HG03460 (cell line): ENCODE results near the gene PPIB.

Experiments used
- ATAC-seq: cut with Tn5 transposase; IDR thresholded peaks from one replicate; pipeline ENCODE4 v1.9.1; 2021; ENCODE audit not compliant: unreplicated experiment

The PPIB gene

DNA sequence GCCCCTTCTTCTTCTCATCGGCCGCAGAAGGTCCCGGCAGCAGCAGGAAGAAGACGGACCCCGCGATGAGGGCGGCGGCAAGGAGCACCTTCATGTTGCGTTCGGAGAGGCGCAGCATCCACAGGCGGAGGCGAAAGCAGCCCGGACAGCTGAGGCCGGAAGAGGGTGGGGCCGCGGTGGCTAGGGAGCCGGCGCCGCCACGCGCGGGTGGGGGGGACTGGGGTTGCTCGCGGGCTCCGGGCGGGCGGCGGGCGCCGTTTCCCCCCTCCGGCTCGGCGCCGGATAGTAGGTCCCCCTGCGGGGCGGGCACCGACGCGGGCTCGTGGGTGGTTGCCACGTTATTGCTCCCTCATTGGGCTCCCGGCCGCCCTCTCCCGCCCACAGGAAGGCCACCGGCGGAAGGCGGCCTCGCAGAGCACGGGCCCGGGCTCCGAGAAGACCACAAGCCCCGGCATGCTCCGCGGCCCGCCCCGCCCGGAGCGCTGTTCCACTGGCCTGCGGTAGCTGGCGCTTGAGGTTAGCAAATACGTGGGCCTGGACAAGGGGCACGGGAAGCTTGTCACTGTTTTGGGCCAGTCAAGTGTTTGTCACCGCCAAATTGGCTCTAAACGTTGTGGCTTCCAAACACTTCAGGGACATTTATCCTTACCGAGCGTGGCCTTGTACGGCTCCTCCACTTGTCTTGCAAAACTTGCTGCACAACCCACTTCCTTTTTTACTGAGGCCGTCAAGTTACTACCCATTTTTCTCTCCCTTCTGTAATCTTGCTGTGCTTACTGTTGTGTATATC is at the start of gene PPIB:
Gene PPIB (minus strand): TSS at position 154 of the 790 bp plus-strand sequence. CDS start 36 bp downstream, at position 118.
- peak; percentile 91 for ATAC-seq

DNA sequence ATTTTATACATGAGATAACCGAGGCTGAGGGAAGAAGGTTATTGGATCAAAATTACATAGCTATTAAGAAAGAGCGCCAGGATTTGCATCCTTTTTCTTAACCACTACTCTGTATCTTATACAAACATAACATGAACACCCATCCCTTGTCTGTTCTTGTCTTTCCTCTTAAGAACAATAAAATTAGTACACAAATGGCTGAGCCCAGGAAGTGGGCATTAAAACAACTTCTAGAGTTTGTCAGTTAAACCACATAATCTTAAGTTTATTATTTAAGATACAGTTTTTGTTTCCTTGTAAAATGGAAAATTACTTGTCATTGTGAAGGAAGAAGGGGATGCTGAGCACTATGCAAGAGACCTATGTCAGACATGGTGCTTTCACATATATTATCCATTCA is 48.9 kb upstream of the PPIB start:
- no peak for ATAC-seq

DNA sequence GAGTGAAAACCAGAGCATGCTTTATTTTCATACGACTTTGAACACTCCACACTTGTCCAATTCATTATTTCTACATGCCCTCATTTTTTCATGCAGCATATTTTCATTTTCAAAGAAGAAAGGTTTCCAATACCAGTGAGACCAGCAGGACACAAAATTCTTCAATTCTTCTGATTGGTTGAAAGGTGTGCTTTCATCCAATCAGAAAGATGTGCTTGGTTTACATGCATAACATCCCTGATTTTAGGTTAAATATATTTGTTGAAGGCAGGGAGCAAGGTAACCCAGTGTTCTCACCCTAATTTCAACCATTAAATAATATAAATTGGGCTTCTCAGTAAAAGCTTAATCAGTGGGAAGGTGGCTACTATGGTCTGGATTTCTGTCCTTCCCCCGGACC is 47.5 kb upstream of the PPIB start:
- ATAC-seq = no peak

DNA sequence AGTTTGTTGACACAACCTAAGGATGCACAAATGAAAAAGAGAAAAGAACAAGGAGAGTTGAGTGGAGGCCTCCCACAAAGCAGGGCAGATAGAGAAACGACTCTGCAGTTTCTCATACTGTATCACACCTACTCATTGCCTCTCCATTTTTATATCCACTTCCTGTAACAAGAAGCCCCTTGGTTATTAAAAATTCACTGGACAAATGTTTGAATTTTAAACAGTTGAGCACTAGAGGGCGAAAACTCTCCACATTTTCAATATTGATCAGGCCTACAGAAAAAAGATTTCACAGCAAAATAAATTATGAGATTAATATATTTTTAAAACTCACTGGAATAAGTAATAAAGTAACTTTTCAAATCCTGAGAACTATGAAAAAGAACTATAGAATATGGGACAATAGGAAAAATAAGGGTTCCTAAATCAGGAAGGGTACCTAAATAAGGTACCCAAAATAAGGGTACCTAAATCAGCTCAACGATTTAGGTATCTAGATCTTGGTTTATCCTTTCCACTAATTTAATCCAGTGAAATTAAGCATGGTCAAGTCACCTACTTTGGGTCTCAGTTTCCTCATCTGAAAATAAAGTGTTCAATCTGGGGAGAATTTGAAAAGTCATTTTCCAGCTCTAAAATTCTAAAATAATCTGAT is 47.0 kb upstream of the PPIB start:
- no peak for ATAC-seq

DNA sequence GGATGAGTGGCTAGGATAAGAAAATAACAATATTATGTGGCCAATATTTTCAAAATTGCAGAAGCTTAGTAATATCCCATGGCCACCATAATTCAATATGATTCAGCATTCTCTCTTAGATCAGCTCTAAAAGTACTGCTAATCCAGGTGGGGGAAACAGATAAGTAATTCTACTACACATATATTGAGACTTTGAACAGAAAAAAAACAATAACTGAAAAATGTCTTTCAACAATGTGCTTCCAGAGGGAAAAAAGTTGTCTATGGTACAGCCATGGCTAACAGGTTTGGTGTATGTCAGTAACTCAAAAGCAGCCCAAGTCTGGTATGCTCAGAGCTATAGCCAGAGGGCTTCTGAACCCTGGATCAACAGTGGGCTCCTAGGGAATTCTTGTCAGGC is 42.4 kb upstream of the PPIB start:
- ATAC-seq = no peak

DNA sequence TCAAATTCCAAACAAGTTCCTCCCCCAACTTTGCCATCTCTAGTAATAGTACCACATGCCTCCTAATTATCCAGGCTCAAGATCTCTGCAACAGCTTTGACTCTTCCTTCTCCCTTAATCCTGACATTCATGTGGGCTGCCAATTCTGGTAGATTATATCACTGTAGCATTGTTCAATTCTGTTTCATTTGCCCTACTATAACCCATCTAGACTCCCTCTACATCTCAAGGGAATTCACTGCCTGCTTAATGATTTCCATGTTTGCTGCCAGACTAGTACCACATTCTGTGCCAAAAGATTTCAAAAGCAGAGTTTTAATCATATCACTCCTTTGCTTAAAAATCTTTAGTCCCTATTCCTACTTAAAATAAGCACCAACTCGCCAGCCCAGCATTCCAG is 34.6 kb upstream of the PPIB start:
- no peak for ATAC-seq

DNA sequence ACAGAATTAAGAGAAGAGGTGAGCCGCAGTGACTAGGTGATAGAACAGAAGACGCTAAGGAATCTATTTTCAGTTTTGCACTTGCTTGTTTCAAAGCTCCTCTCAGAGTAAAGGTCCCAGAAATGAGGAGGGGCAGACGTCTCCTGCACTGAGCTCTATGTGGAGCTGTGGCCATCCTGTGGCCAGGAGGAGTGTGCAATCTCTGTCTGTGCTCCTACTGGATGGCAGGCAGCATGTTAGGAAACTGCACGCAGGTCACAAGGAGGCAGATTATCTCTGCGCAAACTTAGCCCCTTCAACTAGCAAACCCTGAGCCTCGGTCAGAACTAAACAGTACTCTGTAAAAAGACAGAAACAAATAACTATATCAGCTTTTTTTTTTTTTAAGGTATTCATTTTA is 31.1 kb upstream of the PPIB start:
- no peak for ATAC-seq

DNA sequence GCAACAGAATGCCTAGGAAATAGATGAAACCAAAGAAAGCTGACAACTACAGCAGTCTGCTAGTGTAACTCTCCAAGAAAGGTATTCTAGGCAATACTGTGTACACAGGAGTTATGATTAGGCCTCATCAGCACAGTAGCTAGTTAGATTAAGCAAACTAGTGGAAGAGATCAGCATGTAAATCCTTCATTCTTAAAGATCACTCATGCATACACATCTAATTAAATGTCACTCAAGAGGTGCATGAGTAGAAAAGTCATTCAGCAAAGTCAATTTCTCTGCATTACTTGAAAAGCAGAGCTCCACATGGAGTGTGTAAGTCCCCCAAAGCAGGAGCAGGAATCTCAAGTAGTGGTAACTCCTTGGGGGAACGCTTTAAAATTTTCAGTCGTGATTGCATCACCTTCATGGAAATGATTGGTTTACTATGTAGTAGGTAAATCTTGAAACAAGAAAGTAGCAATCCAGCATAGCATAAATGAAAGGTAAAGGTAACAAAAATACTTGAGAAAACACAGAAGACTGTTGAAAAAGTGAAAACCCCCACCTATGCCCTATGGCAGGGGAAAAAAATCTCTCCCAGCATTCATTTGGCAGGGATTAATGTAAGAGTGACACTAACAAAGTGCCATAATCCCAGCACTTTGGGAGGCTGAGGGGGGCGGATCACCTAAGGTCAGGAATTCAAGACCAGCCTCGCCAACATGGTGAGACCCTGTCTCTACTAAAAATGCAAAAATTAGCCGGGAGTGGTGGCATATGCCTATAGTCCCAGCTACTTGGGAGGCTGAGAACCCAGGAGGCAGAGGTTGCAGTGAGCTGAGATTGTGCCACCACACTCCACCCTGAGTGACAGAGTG is 29.4 kb upstream of the PPIB start:
- no peak for ATAC-seq

DNA sequence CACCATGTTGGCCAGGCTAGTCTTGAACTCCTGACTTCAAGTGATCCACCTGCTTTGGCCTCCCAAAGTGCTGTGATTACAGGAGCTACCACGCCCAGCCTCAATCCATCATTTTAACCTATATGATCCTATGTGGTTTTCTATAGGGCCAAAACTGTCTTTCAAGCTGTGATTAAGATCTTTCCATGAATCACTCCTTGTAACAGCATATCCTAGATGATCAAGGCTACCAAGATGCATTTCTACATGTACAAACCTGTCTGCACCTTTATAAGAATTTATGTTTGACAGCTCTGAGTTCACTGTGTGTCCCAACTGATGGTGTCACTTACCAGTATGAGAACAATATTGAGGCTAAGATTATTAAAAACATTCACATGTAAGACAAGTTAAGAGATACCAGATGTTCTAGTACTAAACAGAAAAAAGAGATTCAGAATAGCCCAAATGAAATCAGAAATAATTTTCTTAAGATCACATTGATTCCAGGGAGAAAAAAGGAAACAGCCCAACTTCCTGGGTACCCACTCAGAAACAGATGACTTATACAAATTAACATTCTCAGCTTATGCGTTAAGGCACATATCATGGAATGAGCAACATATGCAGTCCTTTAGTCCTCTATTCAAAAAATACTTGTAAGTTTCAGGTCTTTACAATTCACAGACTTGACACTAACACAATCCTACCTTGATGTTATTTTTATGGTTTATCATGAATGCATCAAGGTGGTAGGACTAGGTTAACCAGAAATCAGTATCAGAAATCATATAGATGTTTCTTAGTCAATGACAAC is 24.8 kb upstream of the PPIB start:
- no peak for ATAC-seq

DNA sequence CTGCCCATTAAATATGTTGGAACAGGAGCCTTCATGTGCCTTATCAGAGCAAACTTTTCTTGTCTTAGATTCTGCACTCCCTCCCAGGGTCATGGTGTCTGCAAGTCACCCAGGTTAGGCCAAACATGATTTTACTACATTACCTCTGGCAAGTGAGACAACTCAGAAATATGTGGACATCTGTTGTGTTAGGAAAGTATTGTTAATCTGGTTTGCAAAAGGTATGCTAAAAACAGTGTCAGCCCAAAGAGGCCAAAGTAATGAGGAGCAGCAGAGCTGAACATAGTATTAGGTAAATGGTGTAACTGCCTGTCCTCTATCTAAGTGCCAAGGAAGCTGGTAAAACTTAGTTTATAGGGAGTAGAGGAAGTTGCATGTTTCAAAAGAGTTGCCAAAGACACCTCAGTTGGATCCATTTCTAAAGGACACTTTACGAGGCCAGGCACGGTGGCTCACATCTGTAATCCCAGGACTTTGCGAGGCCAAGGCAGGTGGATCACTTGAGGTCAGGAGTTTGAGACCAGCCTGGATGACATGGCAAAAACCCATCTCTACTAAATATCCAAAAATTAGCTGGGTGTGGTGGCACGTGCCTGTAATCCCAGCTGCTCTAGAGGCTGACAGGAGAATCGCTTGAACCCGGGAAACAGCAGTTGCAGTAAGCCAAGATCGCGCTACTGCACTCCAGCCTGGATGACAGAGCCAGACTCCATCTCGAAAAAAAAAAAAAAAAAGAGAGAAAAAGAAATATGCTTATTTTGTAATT is 22.5 kb upstream of the PPIB start:
- ATAC-seq = no peak

DNA sequence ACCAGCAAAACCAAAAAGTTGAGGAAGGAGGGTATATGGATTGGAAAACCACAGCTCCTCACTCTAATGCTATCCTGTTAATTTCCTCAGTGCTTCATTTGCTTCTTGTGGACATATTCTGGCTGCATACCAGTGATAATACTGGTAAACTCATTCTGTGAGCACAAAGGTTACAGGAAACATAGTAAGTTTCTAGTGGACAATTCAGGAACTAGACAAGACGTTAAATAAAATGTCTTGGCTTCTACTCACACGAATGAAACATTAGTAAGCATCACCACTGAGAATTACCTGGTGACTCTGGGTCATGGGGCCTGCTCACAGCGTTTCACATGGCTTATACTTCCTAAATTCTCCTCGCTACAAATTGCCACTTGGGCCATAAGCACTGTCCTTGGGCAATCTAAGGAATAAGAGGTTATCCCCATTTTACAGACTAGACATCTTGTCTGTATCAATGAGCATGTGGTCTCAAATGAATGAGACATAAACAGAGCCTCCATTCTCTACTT is 20.1 kb upstream of the PPIB start:
- no peak for ATAC-seq

DNA sequence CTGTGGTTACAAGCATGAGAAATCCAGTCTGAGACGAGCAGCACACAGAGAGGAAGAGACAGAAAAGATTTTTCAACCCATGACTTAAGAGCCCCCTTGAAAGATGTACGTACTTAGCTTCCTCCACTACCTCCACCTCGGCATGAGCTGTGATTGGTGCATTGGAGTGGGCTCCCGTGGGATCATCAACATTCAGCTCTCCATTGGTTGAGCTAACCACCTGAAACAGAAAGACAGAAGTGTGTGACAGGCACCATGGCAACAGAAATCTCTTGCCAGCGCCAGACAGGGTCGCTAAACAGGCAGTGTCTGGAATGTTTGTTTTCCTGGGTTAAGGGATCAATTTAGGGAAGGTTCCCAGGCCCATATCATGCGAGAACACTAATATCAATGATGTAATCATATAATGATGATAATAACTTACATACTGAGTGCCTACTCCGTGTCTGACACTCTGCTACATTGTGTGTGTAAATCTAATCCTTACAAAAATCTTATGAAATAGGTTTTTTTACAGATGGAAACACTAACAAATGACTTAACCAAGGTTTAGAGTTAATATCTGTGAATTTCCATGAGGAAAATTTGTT is 17.5 kb upstream of the PPIB start:
- ATAC-seq = no peak

DNA sequence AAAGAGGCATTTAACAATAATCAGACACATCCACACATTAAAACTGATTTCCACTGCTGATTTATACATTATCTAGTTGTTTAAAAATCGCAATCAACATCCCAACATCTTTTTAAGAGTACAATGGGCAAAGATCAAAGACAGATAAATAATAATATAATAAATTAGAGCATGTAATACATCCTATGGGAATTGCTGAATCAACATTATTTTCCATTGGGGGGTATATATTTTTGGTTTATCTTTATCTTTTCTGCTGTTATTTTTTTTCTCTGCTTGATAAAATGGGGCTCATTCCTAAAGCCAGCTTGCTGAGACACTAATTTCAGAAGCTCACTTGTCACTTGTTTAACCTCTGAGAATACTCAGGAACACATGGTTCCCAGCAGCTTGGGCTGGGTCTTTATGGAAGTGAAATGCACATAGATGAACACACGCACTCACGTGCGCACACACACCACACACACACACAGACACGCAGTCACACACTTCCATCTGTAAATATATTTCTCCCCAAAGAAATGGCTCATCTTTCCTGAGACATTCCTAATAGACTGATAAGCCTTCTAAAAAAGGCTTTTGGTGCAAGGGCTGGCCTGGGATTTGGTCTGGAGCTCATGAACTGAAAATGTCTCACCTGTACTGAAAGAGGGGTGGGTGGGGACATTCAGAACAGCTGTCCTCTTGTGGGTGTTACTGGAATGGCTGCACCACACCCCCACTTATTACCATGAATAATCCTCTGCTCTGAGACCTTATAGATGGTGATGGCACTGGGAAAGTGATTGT is 3.5 kb upstream of the PPIB start:
- no peak for ATAC-seq

DNA sequence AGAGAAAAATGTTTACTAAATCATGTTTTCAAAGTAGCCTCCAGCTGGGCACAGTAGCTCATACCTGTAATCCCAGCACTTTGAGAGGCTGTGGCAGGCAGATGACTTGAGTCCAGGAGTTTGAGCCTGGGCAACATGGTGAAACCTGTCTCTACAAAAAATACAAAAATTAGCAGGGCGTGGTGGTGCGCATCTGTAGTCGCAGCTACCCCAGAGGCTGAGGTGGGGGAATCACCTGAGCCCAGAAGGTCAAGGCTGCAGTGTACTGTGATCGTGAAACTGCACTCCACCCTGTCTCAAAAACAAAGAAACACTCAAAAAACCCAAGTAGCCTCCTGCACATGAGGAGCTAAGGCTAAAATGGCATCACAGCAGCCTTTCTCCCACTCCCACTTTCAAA is 1.6 kb upstream of the PPIB start:
- no peak for ATAC-seq

DNA sequence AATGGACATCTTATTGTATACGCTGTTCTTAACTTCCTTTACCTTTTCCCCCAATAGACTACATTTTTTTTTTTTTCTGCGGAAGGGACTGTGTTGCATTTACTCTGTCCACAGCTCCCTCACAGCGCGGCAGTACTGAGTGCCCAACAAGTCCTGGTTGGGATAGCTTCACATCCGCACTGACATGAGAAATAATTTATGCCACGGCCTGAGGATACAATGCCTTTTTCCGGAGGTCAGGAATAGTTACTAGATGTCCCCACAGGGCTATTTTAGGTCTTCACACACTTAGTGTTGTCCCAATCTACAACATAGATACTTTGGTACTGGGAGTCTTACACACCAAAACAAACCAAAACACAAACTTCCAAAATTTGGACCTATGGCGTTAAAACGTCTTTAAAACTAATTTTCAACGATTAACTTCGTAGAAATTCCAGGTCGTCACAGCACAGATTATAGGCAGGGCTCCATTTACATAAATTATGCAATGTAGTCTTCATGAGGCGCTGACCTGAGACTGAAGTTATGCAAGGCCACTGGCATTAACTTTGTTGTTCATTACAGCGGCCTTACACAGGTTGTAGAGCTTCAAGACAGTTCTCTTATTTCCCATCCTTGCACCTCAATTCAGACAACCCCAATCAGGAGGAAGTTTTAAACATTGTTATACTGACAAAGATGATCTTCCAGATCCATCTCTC is 989 bp upstream of the PPIB start:
- no peak for ATAC-seq

DNA sequence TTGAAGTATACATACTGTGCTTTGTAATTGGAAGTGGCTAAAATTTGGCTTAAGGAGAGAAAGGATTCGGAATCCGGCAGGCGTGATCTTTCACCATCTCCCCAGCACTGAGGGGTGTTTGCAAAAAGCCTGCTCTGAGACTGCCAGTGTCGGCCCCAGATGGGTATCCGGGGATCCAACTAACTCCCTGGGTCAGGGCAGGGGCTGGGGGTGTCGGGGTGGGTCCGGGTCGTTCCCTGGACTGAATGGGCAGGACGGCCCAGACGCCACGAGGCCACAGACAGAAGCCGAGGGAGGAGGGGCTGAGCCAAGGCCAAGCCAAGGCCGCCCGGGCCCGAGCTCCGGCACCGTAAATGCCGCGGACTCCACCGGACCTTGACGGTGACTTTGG is 349 bp downstream of the PPIB start:
- peak; percentile 17 for ATAC-seq

DNA sequence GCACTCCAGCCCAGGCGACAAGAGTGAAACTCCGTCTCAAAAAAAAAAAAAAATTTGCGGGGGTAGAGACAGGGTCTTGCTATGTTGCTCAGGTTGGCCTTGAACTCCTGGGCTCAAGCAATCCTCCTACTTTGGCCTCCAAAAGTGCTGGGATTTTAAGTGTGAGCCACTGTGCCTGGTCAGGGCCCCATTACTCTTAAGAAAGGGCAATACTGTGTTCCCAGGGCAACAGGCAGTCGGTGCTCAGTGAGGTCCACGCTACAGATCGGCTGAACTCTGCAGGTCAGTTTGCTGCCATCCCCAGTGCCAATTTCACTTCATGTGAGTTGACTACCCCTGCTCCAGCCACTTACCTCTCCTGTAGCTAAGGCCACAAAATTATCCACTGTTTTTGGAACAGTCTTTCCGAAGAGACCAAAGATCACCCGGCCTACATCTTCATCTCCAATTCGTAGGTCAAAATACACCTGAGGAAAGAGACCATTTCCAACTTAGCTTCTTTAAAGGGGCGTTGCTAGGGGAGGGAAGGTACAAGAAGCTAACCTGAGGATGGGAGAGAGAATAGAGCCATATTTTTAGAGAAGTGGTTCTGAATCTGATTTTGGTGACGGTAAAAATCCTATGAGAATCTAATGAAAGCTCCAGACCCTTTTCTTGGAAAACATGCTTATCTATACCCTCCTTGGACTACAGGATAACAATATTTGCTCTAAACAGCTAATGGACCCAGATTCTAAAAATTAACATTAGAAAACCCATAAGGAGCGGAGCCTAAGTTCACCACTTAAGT is 939 bp downstream of the PPIB start:
- no peak for ATAC-seq
